Kidney tubule cell (primary cell): Measurements from ENCODE around the gene CD207.
"Not testable (repeated sequence)": the region's sequence is repeated elsewhere in the genome, so short reads cannot be mapped to it uniquely, and the experiment has no call there.

ENCODE experiments used
- DNase-seq: peaks from one replicate; pipeline ENCODE4 v3.0.0-alpha.2; 2018; ENCODE audit warnings: low spot score

The CD207 gene

DNA sequence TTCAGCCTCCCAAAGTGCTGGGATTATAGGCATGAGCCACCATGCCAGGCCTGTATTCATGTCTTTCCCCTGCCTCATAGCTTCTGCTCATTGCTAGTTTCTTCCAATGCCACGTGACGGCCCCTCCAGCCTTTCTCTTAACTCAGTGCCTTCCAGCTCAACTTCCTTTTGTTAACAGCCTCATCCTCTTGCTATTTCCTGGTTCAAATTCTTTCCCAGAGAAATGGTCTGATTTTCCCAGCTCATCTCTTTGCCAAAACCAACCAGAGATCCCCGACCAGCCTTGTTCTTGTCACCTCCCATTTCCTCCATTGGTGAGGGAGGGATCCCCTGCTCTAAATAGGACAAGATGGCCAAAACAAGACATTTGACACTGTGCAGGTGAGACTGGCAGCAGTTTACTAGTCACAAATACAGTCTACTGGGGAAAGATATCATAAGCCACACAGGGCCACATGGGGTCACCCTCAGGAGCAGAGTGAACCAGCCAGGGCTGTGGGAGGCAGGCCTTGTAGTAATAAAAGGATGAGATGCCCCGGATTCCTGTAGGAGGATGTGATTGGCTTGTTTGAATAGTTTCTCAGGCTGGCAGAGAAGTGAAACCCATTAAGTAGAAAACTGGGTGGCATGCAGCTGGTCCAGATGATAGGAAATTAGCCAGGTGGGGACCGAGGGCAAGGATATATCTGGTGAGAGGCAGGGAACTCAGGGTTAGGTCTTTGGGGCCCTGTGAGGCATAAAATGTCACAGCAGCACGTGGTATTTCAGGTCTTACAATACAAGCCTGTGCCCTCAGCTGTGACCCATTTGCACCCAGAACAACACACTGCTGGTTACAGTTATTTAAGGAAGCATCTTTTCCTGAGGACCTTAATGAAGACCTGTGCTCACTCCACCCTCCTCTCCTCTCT, 6.4 kb downstream of the CD207 start:
- DNase-seq: no peak

DNA sequence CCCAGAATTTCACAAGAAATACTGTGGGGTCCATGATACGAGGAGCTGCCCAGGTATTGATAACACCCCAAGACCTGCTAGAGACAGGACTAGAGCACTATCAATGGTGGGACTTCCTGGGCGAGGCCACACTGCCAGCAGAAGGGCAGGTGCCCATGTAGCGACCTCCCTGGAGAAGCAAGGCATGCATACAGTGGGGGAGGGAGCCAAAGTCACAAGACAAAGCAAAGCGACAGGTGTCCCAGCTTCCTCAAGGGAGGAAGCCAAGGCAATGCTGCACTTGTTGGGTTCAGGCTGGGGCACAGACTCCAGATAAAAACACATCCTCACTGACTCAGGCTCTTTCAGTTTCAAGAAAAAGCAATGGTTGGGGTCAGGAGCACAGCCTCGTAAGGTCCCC, 7.5 kb downstream of the CD207 start:
- no peak for DNase-seq

DNA sequence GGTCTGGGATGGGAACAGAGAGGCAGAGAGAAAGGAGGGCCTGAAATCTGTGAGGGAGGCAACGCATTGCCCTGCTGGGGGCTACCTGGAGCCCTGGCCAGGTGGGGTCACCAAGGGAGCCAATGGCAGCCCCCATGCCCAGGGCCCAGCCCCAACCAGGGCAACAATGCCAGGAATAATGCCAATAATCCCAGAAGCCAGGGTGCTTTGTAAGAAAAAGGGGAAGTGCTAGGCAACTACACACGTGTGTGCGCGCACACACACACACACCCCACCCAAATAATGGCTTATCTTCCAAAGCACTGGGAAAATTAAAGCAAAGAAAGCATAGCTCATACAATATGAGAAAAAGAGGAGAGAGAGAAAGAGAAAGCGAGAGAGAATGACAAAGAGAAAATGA, 8.2 kb downstream of the CD207 start:
- DNase-seq: no peak

DNA sequence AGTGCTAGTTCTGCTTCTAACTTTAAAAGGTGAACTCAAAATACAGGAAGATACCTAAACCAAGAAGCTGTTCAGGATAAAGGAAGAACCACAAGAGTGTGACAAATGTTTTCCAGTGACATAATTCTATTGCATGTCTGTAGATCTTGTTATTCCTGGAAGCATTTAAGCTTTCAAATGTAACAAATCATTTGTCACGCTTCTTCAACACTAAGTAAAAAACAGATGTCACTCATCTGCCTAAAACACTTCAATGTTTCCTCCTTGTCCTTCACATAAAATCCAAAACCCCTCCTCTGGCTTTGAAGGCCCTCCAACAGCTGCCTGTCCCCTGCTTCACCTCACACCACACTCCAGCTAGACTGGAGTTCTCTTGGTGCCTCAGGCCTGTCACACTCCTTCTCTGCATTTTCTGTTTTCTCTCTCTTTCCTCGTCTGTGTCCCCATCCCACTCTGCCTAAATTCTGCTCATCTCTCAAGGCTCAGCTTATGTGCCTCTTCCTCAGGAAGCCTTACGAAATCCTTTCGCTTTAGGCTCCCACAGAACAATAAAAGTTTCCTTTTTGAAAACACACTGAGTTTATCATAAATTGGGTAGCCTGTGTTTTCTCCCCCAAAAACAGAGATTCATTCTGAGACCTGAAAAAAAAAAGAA, 8.8 kb downstream of the CD207 start:
- DNase-seq: no peak

DNA sequence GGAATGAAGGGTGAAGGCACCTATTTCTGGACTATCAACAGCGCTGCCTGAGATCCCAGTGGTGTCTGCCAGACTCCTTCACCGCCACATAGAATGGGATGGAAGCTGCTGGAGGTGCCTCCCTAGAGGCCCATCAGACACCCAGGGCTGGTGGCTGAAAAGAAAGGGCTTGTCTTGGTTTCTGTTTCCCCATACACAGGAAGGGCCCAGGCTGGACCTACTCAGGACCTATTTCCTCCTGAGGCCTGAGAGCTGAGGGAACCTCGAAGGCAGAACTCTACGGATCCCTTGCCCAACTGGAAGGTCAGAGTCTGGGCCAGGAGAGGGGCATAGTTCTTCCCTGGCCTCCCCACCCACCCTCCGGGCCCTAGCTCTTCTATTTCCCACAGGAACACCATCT, 12.4 kb downstream of the CD207 start:
- no peak for DNase-seq

DNA sequence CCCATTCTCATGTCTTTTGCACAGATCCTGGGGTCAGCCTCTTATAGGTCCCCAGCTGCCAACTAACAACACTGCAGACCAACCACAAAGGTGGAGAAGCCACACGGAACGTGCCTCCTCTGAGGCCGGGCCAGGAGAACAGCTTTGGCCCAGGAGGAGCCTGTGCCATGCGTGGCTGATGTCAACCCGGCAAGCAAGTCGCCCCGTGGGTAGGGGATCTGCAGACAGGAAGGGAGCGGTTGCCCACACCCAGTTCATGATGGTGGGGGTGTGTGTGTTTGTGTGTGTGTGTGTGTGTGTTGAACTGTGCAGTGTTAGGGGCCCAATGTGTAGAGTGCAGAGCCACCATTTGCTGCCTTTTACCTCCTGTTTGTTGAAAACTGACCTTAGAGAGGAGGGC, 12.8 kb downstream of the CD207 start:
- DNase-seq: no peak

DNA sequence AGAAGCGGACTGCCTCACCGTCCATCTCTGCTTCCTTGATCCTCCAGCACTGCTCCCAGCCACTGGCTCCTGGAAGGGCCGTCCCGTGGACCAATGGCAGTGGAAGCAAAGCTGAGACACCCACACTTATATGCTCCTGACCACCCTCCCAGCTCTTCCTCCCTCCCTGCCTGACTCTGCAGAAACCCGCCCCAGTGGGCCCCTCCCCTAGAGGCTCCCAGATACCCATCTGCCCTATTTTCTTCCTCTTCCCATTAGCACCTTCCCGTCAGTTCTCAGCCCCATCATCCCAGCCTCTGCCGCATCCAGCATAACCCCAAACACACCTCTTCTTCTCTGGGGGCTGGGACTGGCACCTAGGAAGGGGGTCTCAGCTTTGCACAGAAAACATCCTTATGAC, 15.1 kb downstream of the CD207 start, which contains the start of gene CLEC4F:
Gene CLEC4F (minus strand): TSS at position 101 of the 400 bp plus-strand sequence. CDS start 76 bp downstream, at position 25.
- no peak for DNase-seq

DNA sequence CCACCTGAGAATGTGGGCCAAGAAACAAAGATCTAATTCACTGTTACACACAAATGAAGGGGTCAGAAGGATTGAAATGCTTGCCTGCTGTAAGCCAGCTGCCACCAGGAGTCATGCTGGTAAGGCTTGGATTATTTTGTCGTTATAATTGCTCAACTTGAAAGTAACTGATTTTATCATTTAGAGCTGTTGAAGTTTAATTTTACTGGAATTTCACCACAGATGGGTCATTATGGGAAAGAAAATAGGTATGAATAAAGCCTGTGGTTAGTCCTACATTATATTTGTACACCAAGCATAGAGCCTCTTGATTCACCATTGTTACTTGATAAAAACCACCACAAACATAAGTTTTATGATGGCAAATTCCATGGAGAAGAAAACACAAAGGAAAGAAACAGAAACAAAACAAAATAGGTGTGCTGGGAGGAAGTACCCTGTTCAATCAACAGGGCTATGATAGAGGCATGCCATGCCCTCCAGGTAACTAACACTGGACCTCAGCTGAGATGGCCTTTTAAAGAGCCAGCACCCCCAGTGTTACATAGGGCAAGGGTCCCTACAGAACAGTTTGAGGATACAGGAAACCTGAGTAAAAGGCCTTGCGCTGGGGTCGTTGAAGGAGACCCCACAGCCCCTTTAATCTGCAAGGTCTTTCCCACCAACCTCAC, 18.2 kb downstream of the CD207 start:
- DNase-seq: no peak

DNA sequence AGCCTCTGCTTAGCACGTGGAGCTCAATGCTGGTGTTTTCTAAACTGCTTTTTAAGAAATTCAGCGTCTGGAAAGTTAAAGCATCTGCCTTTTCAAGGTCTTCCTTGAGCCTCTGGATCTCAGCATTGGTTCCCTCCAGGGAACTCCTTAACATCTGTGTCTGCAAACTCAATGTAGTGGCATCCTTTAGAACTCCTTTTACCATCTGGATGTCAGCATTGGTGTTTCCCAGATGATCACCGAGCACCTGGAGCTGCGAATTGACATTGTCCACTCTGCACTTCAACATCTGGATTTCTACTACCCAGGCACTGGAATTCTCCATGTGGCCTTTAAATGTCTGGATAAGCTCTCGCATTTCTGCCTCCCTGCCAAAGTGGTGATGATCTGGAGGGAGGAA, 18.9 kb downstream of the CD207 start:
- no peak for DNase-seq

DNA sequence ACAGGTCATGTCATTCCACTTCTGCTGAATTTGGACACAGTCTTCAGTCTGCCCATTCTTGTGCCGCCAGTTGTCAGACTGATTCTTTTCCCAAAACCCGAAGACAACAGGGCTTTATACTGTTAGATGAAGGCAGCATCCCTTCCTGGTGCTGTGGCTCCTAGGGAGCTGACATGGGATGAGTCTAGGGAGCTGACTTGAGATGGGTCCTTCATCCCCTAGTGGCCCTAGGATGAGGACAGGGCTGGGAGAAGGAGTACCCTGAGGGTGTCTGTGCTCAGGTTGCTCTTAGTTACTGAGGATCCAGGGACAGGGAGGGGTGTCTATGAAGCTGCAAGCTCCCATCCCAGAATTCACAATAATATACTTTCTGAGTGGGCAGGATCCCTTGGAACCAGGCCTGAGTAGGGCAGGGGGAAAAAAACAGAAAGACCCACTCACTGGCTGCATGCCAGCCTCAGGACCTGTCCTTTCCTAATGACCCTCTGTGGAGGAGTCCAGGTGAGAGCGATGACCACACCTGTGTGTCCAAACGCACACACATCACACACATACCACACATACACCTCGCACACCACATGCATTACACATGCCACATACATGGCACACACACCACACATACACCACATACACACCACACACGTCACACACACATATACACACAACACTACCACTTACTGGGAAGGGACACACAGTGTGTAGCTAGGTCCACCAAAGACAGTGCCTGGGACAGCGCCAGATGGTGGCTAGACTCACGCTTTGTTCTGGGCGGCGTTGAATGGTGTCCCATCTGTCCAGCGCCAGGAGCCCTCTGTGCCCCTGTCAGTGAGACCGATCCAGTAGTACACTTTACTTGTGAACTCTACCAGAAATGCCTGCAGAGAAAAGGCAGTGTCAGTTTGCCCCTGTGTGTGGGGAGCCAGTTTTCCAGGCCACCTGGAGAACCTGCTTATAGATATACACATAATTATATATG, 26.3 kb downstream of the CD207 start:
- no peak for DNase-seq

DNA sequence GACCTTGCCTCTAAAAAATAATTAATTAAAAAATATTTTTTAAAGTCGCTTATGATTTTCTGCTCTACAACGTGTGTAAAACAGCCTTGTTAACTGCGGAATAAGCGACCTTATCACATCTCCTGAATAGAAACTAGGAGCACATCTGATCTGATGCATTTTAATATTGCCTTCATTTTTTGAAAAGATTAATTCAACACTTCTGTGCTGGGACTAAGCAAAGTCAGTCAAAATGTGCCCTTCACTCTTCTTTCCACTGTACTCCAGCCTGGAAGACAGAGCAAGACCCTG, 27.8 kb downstream of the CD207 start:
- no peak for DNase-seq

DNA sequence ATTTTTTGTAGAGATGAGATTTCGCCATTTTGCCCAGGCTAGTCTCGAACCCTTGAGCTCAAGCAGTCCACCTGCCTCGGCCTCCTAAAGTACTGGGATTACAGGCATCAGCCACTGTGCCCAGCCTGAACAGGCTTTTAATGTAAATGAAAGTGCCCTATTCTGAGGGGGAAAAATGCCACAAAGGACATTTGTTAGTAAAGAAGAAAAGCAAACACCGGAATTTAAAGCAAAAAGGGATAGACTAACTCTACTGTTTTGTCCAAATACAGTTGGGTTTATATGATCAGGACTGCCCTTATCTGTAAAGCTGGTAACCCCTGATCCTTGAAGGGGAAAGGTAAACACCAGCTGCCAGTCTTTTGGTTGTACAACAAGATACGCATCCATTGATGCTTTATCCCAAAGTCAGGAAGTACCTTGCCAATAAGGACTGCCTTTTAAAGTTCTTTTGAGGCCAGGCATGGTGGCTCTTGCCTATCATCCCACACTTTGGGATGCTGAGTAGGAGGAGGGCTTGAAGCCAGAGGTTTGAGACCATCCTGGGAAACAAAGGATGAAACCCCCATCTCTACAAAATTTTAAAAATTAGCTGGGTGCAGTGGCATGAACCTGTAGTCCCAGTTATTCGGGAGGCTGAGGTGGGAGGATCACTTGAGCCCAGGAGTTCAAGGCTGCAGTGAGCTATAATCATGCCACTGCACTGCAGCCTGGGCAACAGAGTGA, 28.4 kb downstream of the CD207 start:
- DNase-seq: no peak

DNA sequence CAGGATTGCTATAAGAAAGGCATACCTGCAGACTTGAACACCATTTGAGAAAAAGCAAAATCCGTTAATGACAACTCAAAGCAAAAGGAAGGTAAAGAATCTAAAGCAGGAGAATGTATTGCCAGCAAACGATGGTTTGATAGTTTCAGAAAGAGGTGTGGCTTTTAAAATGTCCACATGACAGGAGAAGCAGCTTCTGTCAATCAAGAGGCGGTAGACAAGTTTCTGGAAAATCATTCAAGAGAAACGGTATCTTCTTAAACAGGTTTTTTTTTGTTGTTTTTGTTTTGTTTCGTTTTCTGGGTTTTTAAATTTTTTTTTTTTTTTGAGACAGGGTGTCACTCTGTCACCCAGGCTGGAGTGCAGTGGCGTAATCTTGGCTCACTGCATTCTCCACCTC, 29.0 kb downstream of the CD207 start:
- DNase-seq: no peak

DNA sequence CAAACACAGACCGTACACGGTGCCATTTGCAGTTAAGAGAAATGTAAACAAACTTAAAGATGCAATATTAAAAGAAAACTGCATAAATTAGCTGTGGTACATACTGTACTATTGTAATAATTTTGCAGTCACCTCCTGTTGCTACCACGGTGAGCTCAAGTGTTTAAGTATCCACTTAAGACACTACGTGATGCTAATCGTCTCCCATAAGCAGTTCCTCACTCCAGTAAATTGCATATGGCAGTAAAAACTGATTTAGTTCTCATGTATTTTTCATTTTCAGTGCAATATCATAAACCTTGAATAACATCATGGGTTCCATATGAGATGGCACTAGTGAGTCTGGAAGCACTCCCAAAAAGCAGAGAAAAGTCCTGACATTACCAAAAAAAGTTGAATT, 29.6 kb downstream of the CD207 start:
- DNase-seq: no peak

DNA sequence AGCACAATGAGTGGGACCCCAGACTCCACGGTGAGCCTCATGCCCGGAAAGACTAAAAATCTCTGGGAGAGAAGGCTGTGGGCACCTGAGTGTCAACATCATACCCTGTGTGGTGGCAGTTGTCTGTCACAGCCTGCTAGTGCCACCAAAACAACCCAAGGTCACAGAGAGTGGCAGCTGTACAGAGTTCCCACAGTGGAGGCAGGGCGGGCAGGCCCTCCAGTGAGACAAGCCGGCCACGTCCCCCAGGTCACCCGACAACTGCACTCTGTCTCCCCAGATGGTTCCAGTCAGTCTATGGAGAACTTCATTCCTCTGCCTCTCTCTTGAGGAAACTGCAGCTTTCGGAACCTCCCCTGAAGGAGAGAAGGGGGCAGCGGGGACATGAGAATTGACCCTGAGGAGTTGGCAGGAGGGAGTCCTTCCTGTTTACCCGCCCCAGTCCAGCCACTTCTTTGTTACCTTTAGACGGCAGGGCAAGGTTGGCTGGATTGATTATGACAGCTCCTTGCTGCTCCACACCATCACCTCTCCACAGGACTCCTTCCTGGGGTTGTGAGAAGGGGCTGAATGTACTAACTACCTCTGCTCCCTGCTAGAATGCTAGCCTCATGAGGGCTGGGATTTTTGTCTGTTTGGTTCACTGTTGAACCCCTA, 33.9 kb downstream of the CD207 start:
- no peak for DNase-seq

DNA sequence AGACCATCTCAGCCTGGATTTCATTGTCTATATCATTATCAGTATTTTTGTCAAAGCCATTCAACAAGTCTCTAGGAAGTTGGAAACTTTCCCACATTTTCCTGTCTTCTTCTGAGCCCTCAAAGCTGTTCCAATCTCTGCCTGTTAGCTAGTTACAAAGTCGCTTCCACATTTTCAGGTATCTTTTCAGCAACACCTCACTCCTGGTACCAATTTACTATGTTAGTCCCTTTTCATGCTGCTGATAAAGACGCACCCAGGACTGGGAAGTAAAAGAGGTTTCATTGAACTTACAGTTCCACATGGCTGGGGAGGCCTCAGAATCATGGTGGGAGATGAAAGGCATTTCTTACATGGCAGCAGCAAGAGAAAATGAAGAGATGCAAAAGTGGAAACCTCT, 35.9 kb downstream of the CD207 start:
- no peak for DNase-seq

DNA sequence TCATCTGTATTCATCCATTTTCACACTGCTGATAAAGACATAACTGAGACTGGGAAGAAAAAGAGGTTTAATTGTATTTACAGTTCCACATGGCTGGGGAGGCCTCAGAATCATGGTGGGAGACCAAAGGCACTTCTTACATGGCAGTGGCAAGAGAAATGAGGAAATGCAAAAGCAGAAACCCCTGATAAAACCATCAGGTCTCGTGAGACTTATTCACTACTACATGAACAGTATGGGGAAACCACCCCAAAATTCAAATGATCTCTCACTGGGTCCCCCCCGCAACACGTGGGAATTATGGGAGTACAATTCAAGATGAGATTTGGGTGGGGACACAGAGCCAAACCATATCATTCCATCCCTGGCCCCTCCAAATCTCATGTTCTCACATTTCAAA, 37.6 kb downstream of the CD207 start:
- DNase-seq: not testable (repeated sequence)

DNA sequence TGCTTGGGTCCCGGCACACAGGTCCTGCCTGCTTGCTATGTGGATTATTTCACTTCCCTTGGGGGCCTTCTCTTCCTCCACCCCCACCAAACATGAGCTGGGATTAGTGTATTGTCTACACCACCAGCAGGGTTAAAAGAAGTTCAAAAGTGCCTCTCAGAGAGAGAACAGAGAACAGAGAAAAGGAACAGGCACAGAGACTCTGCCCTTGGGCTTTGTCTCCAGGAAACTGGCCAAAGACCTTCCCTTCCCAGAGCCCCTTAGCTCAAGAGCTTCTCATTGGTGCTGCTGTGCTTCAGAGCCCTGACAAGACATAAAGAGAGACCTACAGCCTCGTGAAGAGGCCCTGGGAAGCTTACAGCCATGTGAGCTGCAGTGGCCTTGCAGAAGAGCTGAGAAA, 38.1 kb downstream of the CD207 start:
- DNase-seq: no peak

DNA sequence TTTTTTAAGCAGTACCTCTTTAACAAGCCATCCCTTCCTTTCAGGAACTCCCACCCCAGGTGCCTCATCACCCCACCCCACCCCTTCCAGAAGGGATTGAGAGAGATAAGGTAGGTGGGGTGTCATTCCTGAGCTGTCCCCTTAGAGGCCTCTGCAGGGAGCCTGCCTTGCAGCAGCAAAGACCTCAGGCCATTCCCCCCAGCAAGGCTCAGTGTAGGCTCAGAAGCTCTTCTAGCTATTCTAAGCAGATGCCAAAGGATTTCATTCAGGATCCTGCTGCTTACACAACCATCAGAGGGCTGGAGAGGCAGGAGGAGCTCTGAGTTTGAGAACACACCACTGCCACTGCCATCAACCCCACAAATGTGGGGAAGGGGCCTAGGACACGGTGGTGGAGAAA, 39.4 kb downstream of the CD207 start:
- DNase-seq: no peak

DNA sequence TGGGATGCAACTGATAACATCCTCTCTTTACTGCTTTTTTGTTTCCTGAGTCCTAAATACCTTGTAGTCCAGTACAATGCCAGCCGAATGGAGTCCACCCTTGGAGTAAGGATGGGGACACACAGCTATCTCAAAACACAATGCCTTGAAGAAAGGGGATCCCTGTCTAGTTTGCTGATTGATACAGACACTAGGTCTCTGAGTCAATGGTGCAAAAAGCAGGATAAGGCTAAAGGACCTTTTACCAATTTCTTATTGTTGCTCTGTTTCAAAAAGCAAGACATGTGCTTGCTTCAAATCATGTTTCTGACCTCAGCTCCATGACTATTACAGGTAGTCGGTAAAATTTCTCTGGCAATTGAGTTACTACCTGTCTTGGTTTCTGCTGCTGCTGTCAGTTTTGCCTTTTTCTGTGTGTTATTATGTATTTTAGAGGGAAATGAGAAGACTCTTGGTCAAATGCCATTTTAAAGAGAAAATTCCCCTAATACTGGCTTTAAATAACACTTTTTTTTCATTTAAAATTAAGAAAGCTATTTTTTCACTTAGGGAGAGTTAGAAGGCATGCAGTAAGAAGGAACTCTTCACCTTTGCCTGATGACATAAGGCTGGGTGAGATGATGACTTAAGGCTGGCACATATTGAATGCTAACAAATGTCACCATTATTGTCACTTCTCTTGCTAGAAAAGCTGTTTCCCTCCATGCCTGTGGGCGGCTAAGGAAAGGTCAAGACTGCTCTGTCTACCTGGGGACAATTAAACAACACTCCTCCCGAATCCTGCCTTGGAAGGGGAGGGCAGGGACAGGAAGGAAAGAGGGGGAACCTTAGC, 40.2 kb downstream of the CD207 start:
- no peak for DNase-seq
